SKM-1 (cell line): ENCODE data around the gene IFITM5.
"Not testable (repeated sequence)": the region's sequence is repeated elsewhere in the genome, so short reads cannot be mapped to it uniquely, and the experiment has no call there.

Experiments used
- DNase-seq: peaks from one replicate; lab custom pipeline; 2025; ENCODE audit not compliant: unreplicated experiment; lab: John Stamatoyannopoulos, UW

Gene IFITM5

DNA sequence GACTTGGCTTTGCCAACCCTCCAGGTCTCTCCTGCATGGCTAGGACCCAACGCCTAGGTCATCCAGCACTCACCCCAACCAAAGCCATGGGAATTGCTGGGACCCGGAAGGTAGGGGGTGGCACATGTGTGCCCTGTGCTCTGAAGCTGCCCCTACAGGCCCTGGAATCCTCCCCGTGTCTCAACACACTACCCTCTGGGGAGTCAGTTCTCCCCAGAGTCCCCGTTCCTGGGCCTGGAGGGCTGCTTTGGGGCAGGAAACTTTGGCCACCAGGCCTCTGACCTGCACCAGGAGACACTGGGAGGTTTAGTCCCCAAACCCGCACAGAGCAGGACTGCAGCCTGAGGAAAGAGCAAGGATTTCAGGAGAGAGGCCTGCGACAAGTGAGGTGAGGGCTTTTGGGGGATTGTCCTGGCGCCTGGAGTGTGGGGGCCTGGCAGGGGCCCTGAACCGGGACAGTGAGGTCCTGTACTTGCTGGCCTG lies 14.0 kb upstream of the IFITM5 start:
- no peak for DNase-seq

GRCh38 chr11:312092-312816 lies 12.9 kb upstream of the IFITM5 start:
- DNase-seq: no peak

DNA sequence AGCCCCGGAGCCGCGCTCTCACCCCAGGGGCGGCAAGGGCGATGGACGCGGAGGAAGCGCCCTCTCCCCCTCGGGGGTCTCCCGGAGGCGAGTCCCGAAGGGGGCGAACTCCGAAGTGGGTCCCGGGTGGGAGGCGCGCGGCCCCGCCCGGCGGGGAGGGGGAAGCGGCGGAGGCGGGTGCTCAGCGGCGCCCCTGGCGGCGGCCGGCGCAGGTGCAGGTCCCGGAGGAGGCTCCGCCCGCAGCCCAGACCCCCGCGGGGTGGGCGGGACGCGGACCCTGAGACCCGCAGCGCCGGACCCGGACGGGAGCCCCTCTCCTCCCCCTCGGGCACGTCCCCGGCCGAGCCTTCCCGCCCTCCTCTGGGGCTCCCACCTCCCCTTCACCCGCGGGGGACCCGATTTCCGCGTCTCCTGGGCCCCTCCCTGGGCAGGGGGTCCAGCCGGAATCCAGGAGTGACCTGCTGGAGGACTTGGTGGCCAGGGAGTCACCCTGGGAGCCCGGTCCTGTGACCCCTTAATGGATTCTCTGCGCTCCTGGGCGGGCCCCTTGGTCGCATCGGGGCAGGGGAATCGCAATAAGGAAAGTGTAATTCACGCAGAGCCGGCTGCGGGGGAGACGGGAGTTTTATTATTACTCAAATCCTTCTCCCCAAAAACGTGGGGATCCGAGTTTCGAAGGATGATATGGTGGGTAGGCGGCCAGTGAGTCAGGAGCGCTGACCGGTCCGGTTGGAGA lies 11.9 kb upstream of the IFITM5 start:
- not testable (repeated sequence) for DNase-seq

- DNase-seq: not testable (repeated sequence)
Observed at GRCh38 chr11:309979-310572, 10.8 kb upstream of the IFITM5 start.

GRCh38 chr11:308740-309665 lies 9.7 kb upstream of the IFITM5 start:
- DNase-seq: not testable (repeated sequence)

GRCh38 chr11:307766-308708 lies 8.7 kb upstream of the IFITM5 start, which contains the start of gene IFITM2:
IFITM2 (plus strand) TSS chr11:307816; CDS start chr11:308193, 377 bp downstream.
- peak; percentile 91 for DNase-seq

GRCh38 chr11:306645-307371 lies 7.5 kb upstream of the IFITM5 start:
- DNase-seq: no peak

GRCh38 chr11:305844-306211 lies 6.5 kb upstream of the IFITM5 start:
- DNase-seq: no peak

DNA sequence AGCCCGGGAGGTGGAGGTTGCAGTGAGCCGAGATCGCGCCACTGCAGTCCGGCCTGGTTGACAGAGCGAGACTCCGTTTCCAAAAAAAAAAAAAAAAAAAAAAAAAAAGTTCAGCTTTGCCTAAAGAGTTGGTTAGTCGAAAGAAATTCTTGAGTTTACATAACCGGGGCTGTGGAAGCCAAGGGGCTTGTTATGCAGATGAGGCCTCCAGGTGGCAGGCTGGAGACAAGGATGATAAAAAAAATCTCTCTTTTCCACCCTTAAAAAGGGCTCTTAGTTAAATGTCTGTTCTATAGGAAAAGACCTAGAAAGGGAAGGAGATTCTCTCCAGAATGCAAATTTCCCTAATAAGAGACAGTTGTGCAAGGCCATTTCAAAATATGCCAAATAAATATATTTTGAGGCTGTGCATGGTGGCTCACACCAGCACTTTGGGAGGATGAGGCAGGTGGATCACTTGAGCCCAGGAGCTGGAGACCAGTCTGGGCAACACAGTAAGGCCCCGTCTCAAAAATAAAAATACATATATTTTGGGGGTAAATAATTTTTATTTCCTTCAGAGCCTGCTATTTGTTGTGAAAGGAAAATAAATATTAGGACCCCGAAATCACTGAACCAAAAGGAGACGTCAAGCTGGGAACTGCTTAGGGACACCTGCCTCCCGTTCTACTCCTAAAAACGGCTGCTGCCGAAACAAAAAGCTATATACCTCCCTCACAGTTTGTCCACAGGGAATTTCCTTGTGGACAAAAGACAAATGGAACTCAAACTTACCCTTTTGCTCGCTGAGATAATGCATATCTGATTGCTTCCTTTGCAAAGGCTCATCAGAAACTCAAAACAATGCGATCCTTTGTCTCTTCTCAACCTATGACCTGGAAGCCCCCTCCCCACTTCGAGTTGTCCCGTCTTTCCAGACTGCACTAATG lies 5.9 kb upstream of the IFITM5 start:
- peak; percentile 32 for DNase-seq

GRCh38 chr11:304061-304506 lies 4.8 kb upstream of the IFITM5 start:
- DNase-seq: no peak

DNA sequence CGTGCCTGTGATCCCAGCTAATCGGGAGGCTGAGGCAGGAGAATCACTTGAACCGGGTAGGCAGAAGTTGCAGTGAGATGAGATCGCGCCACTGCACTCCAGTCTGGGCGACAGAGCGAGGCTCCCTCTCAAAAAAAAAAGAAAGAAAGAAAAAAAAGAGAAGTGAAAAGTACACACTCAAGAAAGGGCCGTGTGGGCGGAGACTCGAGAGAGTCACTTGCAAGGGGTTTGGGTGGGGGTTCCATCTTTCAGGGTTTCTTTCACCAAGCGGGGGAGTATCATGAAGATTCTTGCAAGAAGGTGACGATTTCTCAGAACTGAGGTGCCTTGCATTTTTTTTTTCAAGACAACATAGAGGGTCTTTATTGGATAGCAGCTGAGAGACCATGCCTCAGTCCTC lies 4.0 kb upstream of the IFITM5 start:
- DNase-seq: no peak

- no peak for DNase-seq
Observed at GRCh38 chr11:299951-300735, 817 bp upstream of the IFITM5 start.

DNA sequence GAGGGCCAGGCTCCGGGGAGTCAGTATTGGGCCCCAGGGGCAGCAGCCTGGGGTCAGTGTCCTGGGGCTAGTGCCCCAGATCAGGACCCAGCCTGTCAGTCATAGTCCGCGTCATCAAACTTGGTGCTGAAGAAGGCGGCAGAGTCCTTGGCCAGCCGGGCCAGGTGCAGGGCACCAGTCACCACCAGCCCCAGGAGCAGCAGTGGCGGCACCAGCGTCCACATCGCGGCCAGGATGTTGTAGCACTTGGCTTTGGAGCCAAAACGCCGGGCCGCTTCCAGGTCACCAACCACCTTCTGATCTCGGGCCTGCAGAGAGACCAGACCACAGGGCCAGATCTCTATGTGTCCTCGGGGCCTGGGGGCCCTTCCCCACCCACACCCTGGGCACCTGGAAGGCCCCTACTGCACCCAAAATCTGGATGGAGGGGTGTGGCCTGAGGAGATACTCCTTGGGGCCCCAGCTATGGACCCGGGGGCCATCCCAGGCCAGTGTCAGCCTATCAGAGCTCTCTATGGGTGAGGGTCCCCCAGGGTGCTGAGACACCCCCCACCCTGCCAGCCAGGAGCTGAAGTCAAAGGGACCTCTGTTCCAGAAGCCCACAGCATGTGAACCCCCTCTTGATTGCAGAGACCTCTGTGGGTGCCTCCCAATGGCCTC lies 790 bp downstream of the IFITM5 start:
- no peak for DNase-seq

GRCh38 chr11:297586-298405 lies 1.5 kb downstream of the IFITM5 start:
- DNase-seq: no peak

GRCh38 chr11:297051-297585 lies 2.2 kb downstream of the IFITM5 start:
- no peak for DNase-seq
